ENCODE data around the gene PRKAR2B.

- TF ChIP-seq SIN3A (IDR thresholded peaks at IDR 0.05; ENCODE audit: borderline replicate concordance, insufficient read depth, low read length) (no peak), TAF1 (IDR thresholded peaks at IDR 0.05; ENCODE audit: borderline replicate concordance, insufficient read depth, low read length) (no peak), POLR2AphosphoS5 (IDR thresholded peaks at IDR 0.05; ENCODE audit: low read depth, low read length) (no peak)
Measured at GRCh38 chr7:107001490-107001889, 43.0 kb upstream of the PRKAR2B start.

Measured in PFSK-1 (cell line).